ENCODE measurements around the gene SFTPB. TPM values are rescaled to one million over a fixed set of nuclear protein-coding genes. Genes with fewer than 3 reads are reported as not detected.
"Not testable (repeated sequence)": the region's sequence is repeated elsewhere in the genome, so short reads cannot be mapped to it uniquely, and the experiment has no call there.

SFTPB gene
- total RNA-seq, 1 experiment from 2014 or later: not detected

GRCh38 chr2:85615413-85615728 is 52.6 kb downstream of the SFTPB start:
- Histone ChIP-seq H3K4me1 (replicated peaks) (peaks cover 22% of the 10 kb centered on the region), H3K4me3 (peak overlapping the region; percentile 97), H3K27ac (no peak overlapping the region), H3K27me3 (replicated peaks) (no peaks in the 10 kb centered on the region), H3K36me3 (peaks cover 45% of the 10 kb centered on the region), H3K9me3 (replicated peaks) (no peaks in the 10 kb centered on the region; the same call in 1 of the 2 replicates)
- DNase-seq (ENCODE audit: low read depth in 1 of 2, low spot score in 2 of 2): no peak

- not testable (repeated sequence) for H3K4me3 ChIP-seq; H3K27me3 ChIP-seq (replicated peaks); H3K27ac ChIP-seq; H3K9me3 ChIP-seq (replicated peaks); DNase-seq (ENCODE audit: low read depth in 1 of 2, low spot score in 2 of 2)
- H3K36me3 ChIP-seq: peaks cover 43% of the 10 kb centered on the region
- peaks cover 25% of the 10 kb centered on the region for H3K4me1 ChIP-seq (replicated peaks)
Measured at GRCh38 chr2:85614757-85615156, 53.2 kb downstream of the SFTPB start.

GRCh38 chr2:85613717-85614515 is 54.1 kb downstream of the SFTPB start:
- Histone ChIP-seq H3K4me1 (replicated peaks) (peaks cover 25% of the 10 kb centered on the region), H3K9me3 (replicated peaks) (no peaks in the 10 kb centered on the region; the same call in 1 of the 2 replicates), H3K36me3 (peaks cover 42% of the 10 kb centered on the region), H3K4me3 (no peak overlapping the region), H3K27ac (no peak overlapping the region), H3K27me3 (replicated peaks) (no peaks in the 10 kb centered on the region)
- no peak for DNase-seq (ENCODE audit: low read depth in 1 of 2, low spot score in 2 of 2)

GRCh38 chr2:85611705-85612587 is 56.1 kb downstream of the SFTPB start, which contains the start of gene C2orf68:
TSS of gene C2orf68 (minus strand) at chr2:85612066. CDS start at chr2:85611984, 82 bp downstream.
- Histone ChIP-seq H3K9me3 (replicated peaks) (no peaks in the 10 kb centered on the region; the same call in 1 of the 2 replicates), H3K27me3 (replicated peaks) (no peaks in the 10 kb centered on the region), H3K36me3 (peaks cover 40% of the 10 kb centered on the region), H3K4me3 (peak within 1 kb of the TSS; percentile 90), H3K27ac (peak within 1 kb of the TSS; percentile 52), H3K4me1 (replicated peaks) (peaks cover 21% of the 10 kb centered on the region)
- DNase-seq (ENCODE audit: low read depth in 1 of 2, low spot score in 2 of 2): peak; percentile 81 to 91

GRCh38 chr2:85611217-85611704 is 56.7 kb downstream of the SFTPB start:
- Histone ChIP-seq H3K27ac (0 out of 2 replicates have a peak overlapping the region, but pooled peaks have one; percentile 37), H3K27me3 (replicated peaks) (no peaks in the 10 kb centered on the region), H3K9me3 (replicated peaks) (no peaks in the 10 kb centered on the region; the same call in 1 of the 2 replicates), H3K36me3 (peaks cover 38% of the 10 kb centered on the region), H3K4me1 (replicated peaks) (peaks cover 27% of the 10 kb centered on the region), H3K4me3 (peak overlapping the region; percentile 90)
- no peak for DNase-seq (ENCODE audit: low read depth in 1 of 2, low spot score in 2 of 2)

Other genes starting within 250 kb of the SFTPB start
- not detected in 2 replicates for gene SH2D6, start 249.5 kb downstream of the SFTPB start, total RNA-seq (2014; rRNA removed; shearing (Covaris generic))
- 84.2 and 92.7 TPM in 2 replicates for gene MAT2A, start 129.0 kb downstream of the SFTPB start, total RNA-seq (2014; rRNA removed; shearing (Covaris generic))
- 38.0 and 41.2 TPM in 2 replicates for gene GGCX, start 106.7 kb downstream of the SFTPB start, total RNA-seq (2014; rRNA removed; shearing (Covaris generic))
- not detected in 2 replicates for gene VAMP8, start 90.6 kb downstream of the SFTPB start, total RNA-seq (2014; rRNA removed; shearing (Covaris generic))
- gene VAMP5, start 83.8 kb downstream of the SFTPB start, total RNA-seq (2014; rRNA removed; shearing (Covaris generic)): 37.0 and 47.5 TPM in 2 replicates
- 212 and 219 TPM in 2 replicates for gene RNF181, start 72.5 kb downstream of the SFTPB start, total RNA-seq (2014; rRNA removed; shearing (Covaris generic))
- 1.0 and 5.1 TPM in 2 replicates for gene TMEM150A, start 65.5 kb downstream of the SFTPB start, total RNA-seq (2014; rRNA removed; shearing (Covaris generic))
- 12.2 and 16.0 TPM in 2 replicates for gene C2orf68, start 56.1 kb downstream of the SFTPB start, total RNA-seq (2014; rRNA removed; shearing (Covaris generic))
- gene USP39, start 52.0 kb downstream of the SFTPB start, total RNA-seq (2014; rRNA removed; shearing (Covaris generic)): 107 and 128 TPM in 2 replicates
- not detected in 2 replicates for gene GNLY, start 26.2 kb upstream of the SFTPB start, total RNA-seq (2014; rRNA removed; shearing (Covaris generic))
- gene ATOH8, start 85.8 kb upstream of the SFTPB start, total RNA-seq (2014; rRNA removed; shearing (Covaris generic)): 9.8 and 16.4 TPM in 2 replicates
- gene ST3GAL5, start 220.8 kb upstream of the SFTPB start, total RNA-seq (2014; rRNA removed; shearing (Covaris generic)): 84.5 and 89.7 TPM in 2 replicates